PFSK-1 (cell line): ENCODE results near the gene FMN1.

Experiments used
- POLR2AphosphoS5 ChIP-seq: IDR thresholded peaks from 2 replicates; pipeline ENCODE4 v1.6.1; 2012; ENCODE audit warnings: low read depth, mild to moderate bottlenecking, control low read depth, low read length, moderate library complexity
- REST ChIP-seq, 2 experiments: IDR thresholded peaks; 2 replicates each; pipeline versions ENCODE4 v1.6.1 to v1.8.0; 2011 to 2012; ENCODE audit warnings: low read depth in 2 of 2, low read length in 2 of 2, control low read depth in 1 of 2, inconsistent platforms in 1 of 2, mild to moderate bottlenecking in 1 of 2, moderate library complexity in 1 of 2; ENCODE audit not compliant: insufficient read depth in 1 of 2
- SIN3A ChIP-seq: IDR thresholded peaks from 2 replicates; pipeline ENCODE4 v1.6.1; 2012; ENCODE audit warnings: mild to moderate bottlenecking, low read length, moderate library complexity, borderline replicate concordance; ENCODE audit not compliant: insufficient read depth
- TAF1 ChIP-seq: IDR thresholded peaks from 2 replicates; pipeline ENCODE4 v1.6.1; 2012; ENCODE audit warnings: low read length, control low read depth, borderline replicate concordance; ENCODE audit not compliant: insufficient read depth

GRCh38 chr15:33114374-33114717 is 80.2 kb downstream of the FMN1 start:
- no peak for TF ChIP-seq REST (IDR thresholded peaks at IDR 0.05; ENCODE audit: insufficient read depth in 1 of 2, low read depth in 2 of 2, low read length in 2 of 2)
- no peak for TF ChIP-seq POLR2AphosphoS5
- no peak for TF ChIP-seq TAF1
- TF ChIP-seq SIN3A = no peak
